ENCODE measurements around the gene PAM. TPM values are rescaled to one million over a fixed set of nuclear protein-coding genes. Genes with fewer than 3 reads are reported as not detected.

Gene PAM
- total and polyA plus RNA-seq, 2 of the 8 experiments (the other 6 are each of a cell fraction or from before 2014, with no cell fraction given), result 30.4 to 67.8 TPM

- Histone ChIP-seq H3K27me3 (replicated peaks in 1 of 4; ENCODE audit: control insufficient read depth in 3 of 4, extremely low read depth in 1 of 4, insufficient read depth in 3 of 4, low read length in 3 of 4) (no peaks in the 10 kb centered on the region), H4K20me1 (replicated peaks in 1 of 2; ENCODE audit: control insufficient read depth in 1 of 2, insufficient read depth in 2 of 2, low read length in 2 of 2) (no peaks in the 10 kb centered on the region), H2BK20ac (ENCODE audit: low read length) (no peak overlapping the region), H3K9me3 (ENCODE audit: insufficient read depth in 2 of 2, low read depth in 1 of 2, low read length in 1 of 2) (no peaks in the 10 kb centered on the region), H3K56ac (replicated peaks; ENCODE audit: insufficient read length, low read depth, low read length) (no peak overlapping the region), H2BK15ac (ENCODE audit: low read length) (no peak overlapping the region), H3K36me3 (ENCODE audit: control insufficient read depth in 2 of 4, insufficient read depth in 4 of 4, low read length in 3 of 4) (no peaks in the 10 kb centered on the region), H3K4ac (replicated peaks; ENCODE audit: insufficient read length, low read depth, low read length) (no peak overlapping the region), H3K23me2 (ENCODE audit: low read depth, low read length) (no peaks in the 10 kb centered on the region; the same call in 1 of the 2 replicates), H3K27ac (ENCODE audit: low read depth, low read length) (no peak overlapping the region), H3K79me2 (ENCODE audit: control insufficient read depth in 1 of 2, insufficient read depth in 2 of 2, low read length in 2 of 2) (no peaks in the 10 kb centered on the region), H3K4me1 (replicated peaks in 1 of 4; ENCODE audit: control insufficient read depth in 3 of 4, insufficient read depth in 4 of 4, low read length in 3 of 4) (no peaks in the 10 kb centered on the region), H2AK5ac (ENCODE audit: low read depth, low read length) (no peak overlapping the region), H2BK120ac (replicated peaks; ENCODE audit: low read depth, low read length) (no peak overlapping the region), H4K91ac (replicated peaks; ENCODE audit: insufficient read length, low read length) (no peak overlapping the region), H3K18ac (ENCODE audit: extremely low read depth, low read length) (no peak overlapping the region), H2AFZ (ENCODE audit: low read length) (no peak overlapping the region), H3K79me1 (ENCODE audit: low read depth, low read length) (no peaks in the 10 kb centered on the region; the same call in 1 of the 2 replicates), H4K5ac (ENCODE audit: insufficient read length, low read depth, low read length) (no peak overlapping the region), H3K4me2 (ENCODE audit: insufficient read depth in 1 of 2, low read depth in 2 of 2, low read length in 2 of 2) (no peak overlapping the region), H3K23ac (ENCODE audit: insufficient read length) (no peak overlapping the region), H3K9ac (replicated peaks in 1 of 4; ENCODE audit: extremely low read depth in 1 of 4, low read depth in 3 of 4, low read length in 3 of 4) (no peak overlapping the region), H3K14ac (ENCODE audit: insufficient read length) (no peak overlapping the region), H4K8ac (ENCODE audit: extremely low read depth, insufficient read depth, low read length) (no peak overlapping the region), H2BK5ac (ENCODE audit: low read depth, low read length) (no peak overlapping the region), H3K4me3 (ENCODE audit: extremely low read depth in 1 of 4, insufficient read depth in 2 of 4, low read depth in 3 of 4, low read length in 4 of 4) (no peak overlapping the region), H2BK12ac (ENCODE audit: low read depth, low read length) (no peak overlapping the region)
- no peak for DNase-seq (ENCODE audit: low read depth in 1 of 2, low spot score in 2 of 2)
- ChIA-PET CTCF (ENCODE audit: partially characterized antibody) (no interaction called here), POLR2A (ENCODE audit: partially characterized antibody) (no interaction called here)
- no peak for TF ChIP-seq SP4 (IDR thresholded peaks at IDR 0.05; ENCODE audit: low read length)
- no peak for TF ChIP-seq CBX5 (IDR thresholded peaks at IDR 0.05; ENCODE audit: low read depth, low read length)
- TF ChIP-seq EZH2 (IDR thresholded peaks at IDR 0.05; ENCODE audit: low read depth, low read length, severe bottlenecking), result no peak
- 88% methylated on average over 3 of the region's 3 CpGs; no CpG with 5 or more reads in 1 of the 2 experiments for WGBS, 2 experiments (ENCODE audit: extremely low coverage in 1 of 2, insufficient coverage in 1 of 2, insufficient read length in 1 of 2, insufficient replicate concordance in 2 of 2, low coverage in 1 of 2, low lambda C conversion rate in 2 of 2, missing lambda C conversion rate in 1 of 2)
- FAIRE-seq, result no peak
These were observed 135.0 kb downstream of the PAM start for GRCh38 chr5:102890133-102890532.

Data from H1 (cell line).